Sigmoid colon (tissue), 4 donors: ENCODE results near the gene CTCF.

ENCODE experiments used
- CTCF ChIP-seq, 4 experiments: fragments of 450-650 bp in 3 of 4; fragments of 200-600 bp in 1 of 4; IDR thresholded peaks; one replicate each; pipeline ENCODE4 v1.5.1; 2016 to 2019; ENCODE audit warnings: antibody characterized with exemption in 4 of 4, mild to moderate bottlenecking in 3 of 4, moderate library complexity in 2 of 4
- EP300 ChIP-seq, 4 donors: sonication (generic); formaldehyde crosslinking; IDR thresholded peaks; one replicate each; pipeline ENCODE4 v1.6.1; 2017; ENCODE audit warnings: antibody characterized with exemption in 4 of 4
- POLR2A ChIP-seq, 2 donors: fragments of 450-650 bp; IDR thresholded peaks; one replicate each; pipeline ENCODE4 v1.6.1; 2016; ENCODE audit warnings: antibody characterized with exemption in 2 of 2, mild to moderate bottlenecking in 2 of 2, moderate library complexity in 2 of 2
- POLR2AphosphoS5 ChIP-seq, 4 donors: sonication (generic); formaldehyde crosslinking; IDR thresholded peaks; one replicate each; pipeline ENCODE4 v1.6.1; 2017; ENCODE audit warnings: antibody characterized with exemption in 4 of 4

GRCh38 chr16:67541391-67542263, 20.7 kb upstream of the CTCF start:
- no peak for TF ChIP-seq CTCF (IDR thresholded peaks at IDR 0.05)
- no peak for TF ChIP-seq POLR2AphosphoS5 (IDR thresholded peaks at IDR 0.05)
- no peak for TF ChIP-seq EP300 (IDR thresholded peaks at IDR 0.05)
- TF ChIP-seq POLR2A (IDR thresholded peaks at IDR 0.05), result no peak
